Mammary epithelial cell (primary cell): ENCODE data around the gene KCNMB2.

Experiments
- CTCF ChIP-seq, 2 donors: IDR thresholded peaks in 1 of 2; conservative IDR thresholded peaks in 1 of 2; 2 replicates each; pipeline ENCODE4 v1.5.1; 2011 to 2012; ENCODE audit warnings: inconsistent platforms in 2 of 2, low read length in 2 of 2, mild to moderate bottlenecking in 2 of 2, control low read depth in 1 of 2, low read depth in 1 of 2; ENCODE audit not compliant: insufficient read depth in 1 of 2; ENCODE audit errors: extremely low read depth in 1 of 2
- EZH2 ChIP-seq: IDR thresholded peaks from 2 replicates; pipeline ENCODE4 v1.6.1; 2012; ENCODE audit warnings: low read length, inconsistent platforms, borderline replicate concordance

- TF ChIP-seq CTCF (conservative IDR thresholded peaks at IDR 0.05 in 1 of 2, IDR thresholded peaks at IDR 0.05 in 1 of 2; ENCODE audit: extremely low read depth in 1 of 2, insufficient read depth in 1 of 2, low read depth in 1 of 2, low read length in 2 of 2): no peak
- no peak for TF ChIP-seq EZH2
Measured at GRCh38 chr3:178804606-178805005, 268.4 kb downstream of the KCNMB2 start.
